GM15510 (cell line): ENCODE measurements around the gene EEF2KMT.

ENCODE experiments used
- POLR2A ChIP-seq: IDR thresholded peaks from 3 replicates; pipeline ENCODE4 v1.6.1; 2011; ENCODE audit warnings: borderline replicate concordance; ENCODE audit not compliant: insufficient read length; ENCODE audit errors: extremely low read depth

Gene EEF2KMT, protein sequence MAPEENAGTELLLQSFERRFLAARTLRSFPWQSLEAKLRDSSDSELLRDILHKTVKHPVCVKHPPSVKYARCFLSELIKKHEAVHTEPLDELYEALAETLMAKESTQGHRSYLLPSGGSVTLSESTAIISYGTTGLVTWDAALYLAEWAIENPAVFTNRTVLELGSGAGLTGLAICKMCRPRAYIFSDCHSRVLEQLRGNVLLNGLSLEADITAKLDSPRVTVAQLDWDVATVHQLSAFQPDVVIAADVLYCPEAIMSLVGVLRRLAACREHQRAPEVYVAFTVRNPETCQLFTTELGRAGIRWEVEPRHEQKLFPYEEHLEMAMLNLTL

DNA sequence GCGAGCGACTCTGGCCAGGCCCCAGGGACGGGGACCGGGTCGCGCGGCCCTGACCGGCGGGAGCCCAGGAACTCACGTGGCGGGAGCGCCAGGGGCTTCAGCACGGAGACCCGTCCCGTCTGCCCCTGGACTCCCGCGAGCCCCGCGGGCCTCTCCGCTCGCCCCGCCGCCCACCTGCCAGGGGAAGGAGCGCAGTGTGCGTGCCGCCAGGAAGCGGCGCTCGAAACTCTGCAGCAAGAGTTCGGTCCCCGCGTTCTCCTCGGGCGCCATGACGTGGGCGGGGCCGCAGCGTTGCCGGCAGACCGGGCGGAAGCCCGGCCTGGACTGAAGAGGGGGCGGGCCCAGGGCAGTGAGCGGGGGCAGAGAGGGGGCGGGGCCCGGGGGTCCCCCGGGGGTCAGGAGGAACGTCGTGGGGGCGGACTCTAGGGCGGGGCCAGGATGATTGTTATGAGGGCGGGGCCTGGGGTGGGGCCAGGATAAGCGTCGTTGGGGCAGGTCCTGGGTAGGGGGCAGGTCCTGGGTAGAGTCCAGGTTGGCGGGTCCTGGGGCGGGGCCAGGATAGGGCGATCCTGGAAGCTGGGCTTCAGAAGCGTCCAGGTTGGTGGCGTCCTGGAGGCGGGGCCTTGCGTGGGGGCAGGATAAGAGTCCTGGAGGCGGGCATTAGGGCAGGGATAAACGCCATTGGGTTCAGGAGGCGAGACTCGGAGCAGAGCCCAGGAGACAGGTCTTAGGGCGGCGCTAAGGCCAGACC is at the start of gene EEF2KMT:
Gene EEF2KMT (minus strand): TSS at position 326 of the 751 bp plus-strand sequence. CDS start 56 bp downstream, at position 270.
- TF ChIP-seq POLR2A = peak; percentile 44

DNA sequence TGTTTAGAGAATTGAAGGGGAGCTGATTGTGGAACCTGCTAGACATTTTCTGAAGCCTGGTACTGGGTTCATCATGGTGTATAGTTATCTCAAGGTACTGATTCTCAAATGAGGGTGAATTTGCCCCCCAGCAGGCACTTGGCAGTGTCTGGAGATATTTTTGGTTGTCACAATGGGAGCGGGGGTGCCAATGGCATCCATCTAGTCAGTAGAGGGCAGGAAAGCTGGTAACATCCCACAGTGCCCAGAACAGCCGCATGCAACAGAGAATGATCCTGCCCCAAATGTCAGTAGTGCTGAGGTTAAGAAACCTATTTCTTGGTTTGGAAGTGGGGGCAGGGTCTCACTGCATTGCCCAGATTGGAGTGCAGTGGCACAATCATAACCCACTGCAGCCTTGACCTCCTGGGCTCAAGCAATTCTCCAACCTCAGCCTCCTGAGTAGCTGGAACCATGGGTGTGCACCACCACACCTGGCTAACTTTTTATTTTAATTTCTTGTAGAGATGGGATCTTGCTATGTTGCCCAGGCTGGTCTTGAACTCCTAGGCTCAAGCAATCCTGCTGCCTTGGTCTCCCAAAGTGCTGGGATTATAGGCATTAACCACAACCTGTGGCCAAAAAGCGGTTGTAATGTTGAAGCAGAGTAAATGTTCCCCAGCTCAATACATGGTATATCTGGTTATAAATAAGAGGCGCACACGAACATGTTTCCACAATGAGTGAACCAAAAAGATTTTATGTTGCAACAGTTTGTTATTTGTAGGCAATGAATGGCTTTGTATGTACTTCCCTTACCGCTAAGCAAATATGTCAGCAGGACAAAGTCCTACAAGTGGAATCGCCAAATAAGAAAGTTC is 46.4 kb upstream of the EEF2KMT start:
- TF ChIP-seq POLR2A = no peak

DNA sequence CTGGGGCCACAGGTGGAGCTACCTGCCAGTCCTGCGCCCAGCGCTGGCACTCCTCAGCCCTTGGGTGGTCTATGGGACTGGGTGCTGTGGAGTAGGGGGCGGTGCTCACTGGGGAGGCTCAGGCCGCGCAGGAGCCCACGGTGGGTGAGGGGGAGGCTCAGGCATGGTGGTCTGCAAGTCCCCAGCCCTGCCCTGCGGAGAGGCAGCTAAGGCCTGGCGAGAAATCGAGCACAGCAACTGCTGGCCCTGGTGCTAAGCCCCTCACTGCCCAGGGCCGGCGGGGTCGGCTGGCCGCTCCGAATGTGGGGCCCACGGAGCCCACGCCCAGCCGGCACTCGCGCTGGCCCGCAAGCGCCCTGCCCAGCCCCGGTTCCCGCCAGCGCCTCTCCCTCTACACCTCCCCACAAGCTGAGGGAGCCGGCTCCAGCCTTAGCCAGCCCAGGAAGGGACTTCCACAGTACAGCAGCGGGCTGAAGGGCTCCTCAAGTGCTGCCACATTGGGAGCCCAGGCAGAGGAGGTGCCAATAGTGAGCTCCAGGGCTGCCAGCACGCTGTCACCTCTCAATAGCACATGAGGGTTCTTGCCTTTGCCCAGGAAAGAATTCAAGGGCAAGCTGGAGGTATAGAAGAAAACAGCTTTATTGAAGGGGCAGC is 11.0 kb upstream of the EEF2KMT start:
- no peak for TF ChIP-seq POLR2A

DNA sequence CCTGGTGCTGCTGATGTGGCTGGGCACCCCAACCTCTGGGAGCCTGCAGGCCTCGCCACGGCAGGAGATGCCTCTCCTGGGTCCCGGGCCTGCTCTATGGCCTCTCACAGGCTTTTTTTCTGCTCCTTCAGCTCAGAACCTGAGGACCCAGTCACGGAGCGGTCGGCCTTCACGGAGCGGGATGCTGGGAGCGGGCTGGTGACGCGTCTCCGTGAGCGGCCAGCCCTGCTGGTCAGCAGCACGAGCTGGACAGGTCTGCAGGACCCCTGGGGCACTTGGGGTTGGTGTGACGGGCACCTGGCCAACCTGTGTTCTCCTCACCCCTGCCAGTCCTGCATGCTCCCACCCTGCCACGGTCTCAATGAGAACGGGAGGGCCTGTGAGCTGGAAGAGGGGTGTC is 19.0 kb downstream of the EEF2KMT start:
- TF ChIP-seq POLR2A = no peak

DNA sequence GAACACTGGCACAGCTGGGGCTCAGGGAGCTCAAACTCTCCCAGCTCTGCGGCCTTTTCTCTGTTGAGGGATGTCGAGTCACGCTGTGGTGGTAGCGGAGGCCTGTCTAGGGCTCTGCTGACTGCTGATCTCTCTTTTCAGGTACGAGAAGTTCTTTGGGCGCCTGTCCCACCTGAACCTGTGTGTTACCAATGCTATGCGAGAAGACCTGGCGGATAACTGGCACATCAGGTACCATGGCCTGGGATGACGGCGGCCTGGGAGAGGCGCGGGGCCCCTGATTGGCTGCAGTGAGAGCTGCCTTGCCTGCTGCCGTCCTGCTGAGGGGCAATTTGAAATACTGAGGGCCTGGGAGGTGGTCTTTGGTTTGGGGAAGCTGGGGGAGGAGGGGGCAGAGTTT is 20.3 kb downstream of the EEF2KMT start:
- no peak for TF ChIP-seq POLR2A

DNA sequence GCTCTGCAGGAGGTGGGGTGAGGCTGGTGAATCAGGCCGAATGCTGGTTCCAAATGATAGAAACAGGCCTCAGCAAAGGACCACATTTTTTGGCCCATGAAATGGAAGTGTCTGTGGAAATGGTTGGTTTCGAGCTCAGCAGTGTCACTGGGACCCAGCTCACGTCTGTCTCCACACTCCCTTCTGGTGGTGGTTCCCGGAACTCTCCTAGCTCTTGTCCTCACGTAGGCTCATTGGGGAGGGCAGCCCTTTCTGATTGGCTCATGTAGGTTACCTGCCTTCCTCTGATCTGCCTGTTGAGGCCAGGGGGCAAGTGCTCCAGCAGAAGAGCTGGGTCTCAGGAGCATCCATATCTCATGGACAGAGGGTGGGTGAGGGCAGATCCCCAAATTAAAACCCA is 22.0 kb downstream of the EEF2KMT start:
- TF ChIP-seq POLR2A = no peak

DNA sequence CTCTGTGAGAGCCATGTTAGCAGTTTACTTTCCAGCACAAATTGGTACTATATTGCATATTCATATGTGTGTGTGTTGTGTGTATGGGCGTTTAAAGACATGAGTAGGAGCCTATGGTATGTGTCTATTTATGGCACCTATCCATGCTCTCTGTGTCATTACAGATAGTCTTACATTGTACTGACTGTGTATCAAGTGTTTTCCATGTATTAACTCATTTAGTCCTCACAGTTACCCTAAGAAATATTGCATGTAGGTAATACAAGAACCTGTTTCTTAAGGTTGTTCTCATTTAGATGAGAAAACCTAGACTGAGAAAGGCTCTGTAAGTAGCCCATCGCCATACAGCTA is 24.3 kb downstream of the EEF2KMT start:
- TF ChIP-seq POLR2A = no peak

DNA sequence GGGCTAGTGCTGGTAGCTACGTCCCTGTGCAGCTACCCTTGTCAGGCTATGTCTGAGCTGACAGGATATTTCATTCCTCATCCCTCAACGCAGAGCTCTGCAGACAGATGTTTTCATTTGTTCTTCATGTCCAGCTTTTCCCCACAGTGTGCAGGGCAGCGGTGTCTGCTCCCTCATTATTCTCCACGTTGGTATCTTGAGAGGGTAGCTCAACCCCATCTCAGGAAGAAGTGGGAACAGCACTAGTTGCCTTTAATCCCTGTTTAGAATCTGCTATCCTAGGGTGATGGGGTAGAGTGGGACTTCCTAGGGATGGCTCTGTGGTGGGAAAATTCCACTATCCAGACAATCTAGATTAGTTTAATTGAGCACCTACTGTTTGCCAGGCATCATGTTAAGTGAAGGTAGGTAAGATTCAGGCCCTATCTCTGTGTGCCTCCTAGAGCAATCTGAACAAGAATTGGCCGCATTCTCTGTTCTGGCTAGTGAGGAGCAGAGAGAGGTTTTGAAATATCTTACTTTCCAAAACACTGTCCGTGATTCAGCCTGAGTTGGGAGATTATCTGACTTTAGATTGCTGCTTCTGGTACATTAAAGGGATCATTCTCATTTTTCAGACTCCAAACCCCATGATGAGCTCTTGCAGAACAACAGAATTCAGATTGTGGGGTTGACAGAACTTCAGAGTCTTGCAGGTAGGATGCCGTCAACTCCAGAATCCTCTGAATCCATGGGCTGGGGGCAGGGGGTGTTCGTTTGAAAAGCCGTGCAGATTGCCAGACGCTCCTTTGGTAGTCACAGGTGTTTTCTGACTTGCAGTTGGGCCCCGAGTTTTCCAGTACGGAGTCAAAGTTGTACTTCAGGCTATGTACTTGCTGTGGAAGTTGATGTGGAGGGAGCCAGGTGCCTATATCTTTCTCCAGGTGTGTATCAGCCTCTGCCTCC is 25.0 kb downstream of the EEF2KMT start:
- TF ChIP-seq POLR2A = no peak

DNA sequence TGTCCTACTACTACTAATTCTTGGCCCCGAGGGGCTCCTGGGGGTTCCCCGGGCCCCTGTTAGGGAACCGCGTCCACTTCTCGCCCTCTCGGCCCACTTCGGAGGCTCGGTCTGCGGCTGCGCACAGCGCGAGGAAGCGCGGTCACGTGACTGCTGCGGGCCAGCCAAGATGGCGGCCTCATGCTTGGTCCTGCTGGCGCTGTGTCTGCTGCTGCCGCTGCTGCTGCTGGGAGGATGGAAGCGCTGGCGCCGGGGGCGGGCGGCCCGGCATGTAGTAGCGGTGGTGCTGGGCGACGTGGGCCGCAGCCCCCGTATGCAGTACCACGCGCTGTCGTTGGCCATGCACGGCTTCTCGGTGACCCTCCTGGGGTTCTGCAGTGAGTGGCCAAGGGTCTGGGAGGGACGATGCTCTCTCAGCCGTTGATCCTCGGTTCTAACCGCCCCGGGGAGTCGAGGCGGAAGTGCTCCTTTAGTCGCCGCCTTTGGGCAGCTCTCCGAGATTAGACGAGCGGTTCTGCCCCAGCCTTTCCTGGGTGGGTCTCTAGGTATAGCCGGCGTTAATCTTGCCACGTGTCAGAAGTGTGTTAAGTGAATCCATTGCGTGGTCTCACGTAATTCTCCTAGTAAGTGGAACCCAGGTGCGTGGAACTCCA is 25.8 kb downstream of the EEF2KMT start, which contains the start of gene ALG1:
Gene ALG1 (plus strand): TSS at position 163 of the 653 bp plus-strand sequence. CDS start 7 bp downstream, at position 170.
- TF ChIP-seq POLR2A = peak; percentile 98

DNA sequence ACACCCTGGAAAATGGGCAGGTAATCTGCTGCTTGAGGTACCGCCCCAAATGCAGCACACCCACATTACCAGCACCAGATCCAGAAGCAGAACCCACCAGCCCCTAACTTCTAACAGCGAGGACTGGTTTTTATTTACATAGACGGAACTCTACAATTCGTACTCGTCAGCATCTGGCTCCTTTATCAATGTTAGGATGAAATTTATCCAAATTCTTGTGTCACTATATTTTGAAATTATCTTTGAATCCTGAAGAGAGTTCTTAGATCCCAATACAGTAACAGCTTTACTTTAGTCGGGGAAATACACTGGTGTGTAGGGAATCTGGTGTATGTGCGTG is 26.3 kb downstream of the EEF2KMT start:
- TF ChIP-seq POLR2A = no peak

DNA sequence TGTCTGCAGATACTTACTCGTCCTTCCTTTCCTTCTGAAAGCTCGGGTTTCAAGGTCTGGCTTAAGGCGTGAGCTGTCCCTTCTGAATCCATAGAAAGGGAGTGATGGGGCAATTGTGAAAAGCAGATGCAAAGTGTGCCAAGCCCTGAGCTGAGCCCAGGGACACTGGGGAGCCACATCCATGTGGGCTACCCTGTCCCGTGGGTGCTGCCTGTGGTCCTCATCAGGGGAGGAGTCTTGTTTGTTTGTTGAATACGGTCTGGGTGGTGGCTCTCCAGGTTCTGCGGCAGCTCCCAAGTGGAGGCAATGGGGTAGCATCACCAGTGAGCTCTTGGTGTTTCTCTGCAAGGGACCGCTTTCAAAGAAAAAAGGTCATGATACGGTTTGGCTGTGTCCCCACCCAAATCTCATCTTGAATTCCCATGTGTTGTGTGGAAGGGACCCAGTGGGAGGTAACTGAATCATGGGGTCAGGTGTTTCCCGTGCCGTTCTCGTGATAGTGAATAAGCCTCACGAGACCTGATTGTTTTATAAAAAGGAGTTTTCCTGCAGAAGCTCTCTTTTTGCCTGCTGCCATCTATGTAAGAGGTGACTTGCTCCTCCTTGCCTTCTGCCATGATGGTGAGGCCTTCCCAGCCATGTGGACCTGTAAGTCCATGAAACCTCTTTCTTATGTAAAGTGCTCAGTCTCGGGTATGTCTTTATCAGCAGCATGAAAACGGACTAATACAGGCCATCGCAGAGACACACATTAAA is 27.0 kb downstream of the EEF2KMT start:
- no peak for TF ChIP-seq POLR2A

DNA sequence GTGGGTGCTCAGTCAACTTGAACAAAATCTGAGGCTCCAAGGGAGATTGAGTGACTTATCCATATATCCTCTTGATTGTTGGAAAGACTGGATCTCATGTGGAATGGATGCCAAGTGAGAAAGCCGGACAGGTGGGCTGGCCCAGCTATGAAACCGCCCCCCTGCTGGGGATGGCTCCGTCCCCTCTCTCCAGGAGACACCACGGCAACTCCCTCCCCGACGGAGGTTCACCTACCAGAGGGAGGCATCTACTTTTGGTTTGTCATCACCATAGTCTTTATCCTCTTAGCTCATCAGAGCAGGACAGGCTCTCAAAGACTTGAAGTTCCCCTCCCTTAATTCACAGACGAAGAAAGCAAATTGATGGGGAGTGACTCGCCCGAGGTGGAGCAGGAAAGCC is 27.7 kb downstream of the EEF2KMT start:
- TF ChIP-seq POLR2A = no peak
